GM12878 (cell line): ENCODE measurements around the gene GP9. TPM values are rescaled to one million over a fixed set of nuclear protein-coding genes. Genes with fewer than 3 reads are reported as not detected.
A peak's percentile ranks its signal among the peaks of the same experiment; 100 is the strongest.
"Not testable (repeated sequence)": the region's sequence is repeated elsewhere in the genome, so short reads cannot be mapped to it uniquely, and the experiment has no call there.

Source experiments
- ATAC-seq: fragments of 200-7000 bp; cut with Tn5 transposase; 3 replicates; pipeline ENCODE4 v1.9.1; 2020; ENCODE audit warnings: mild to moderate bottlenecking, moderate library complexity
- BruUV-seq: library from RNA; stranded (reverse); fragments of 400-500 nt; replicated peaks from 2 replicates; lab custom pipeline; 2021; lab: Mats Ljungman, UMichigan
- CTCF ChIA-PET: fragments of 300-600 bp; sonication (Branson Sonifier 250); formaldehyde crosslinking; extraction: SDS; loops from one replicate; lab custom pipeline; 2021; ENCODE audit warnings: inconsistent platforms; lab: Yijun Ruan, JAX
- POLR2A ChIA-PET: fragments of 350-600 bp; formaldehyde crosslinking; extraction: SDS; loops from one replicate; lab custom pipeline; 2021; ENCODE audit warnings: inconsistent platforms; lab: Charles Lee
- RAD21 ChIA-PET: fragments of 300-600 bp; sonication (Branson Sonifier 250); formaldehyde crosslinking; loops from one replicate; lab custom pipeline; 2023; ENCODE audit warnings: antibody characterized with exemption; ENCODE audit not compliant: unreplicated experiment; lab: Charles Lee
- SMC1A ChIA-PET: fragments of 300-600 bp; sonication (Branson Sonifier 250); formaldehyde crosslinking; loops from one replicate; lab custom pipeline; 2023; ENCODE audit not compliant: unreplicated experiment, uncharacterized antibody; lab: Charles Lee
- DNase-seq: peaks from one replicate; pipeline ENCODE4 v3.0.0-alpha.2; 2011; ENCODE audit warnings: low read depth, low spot score
- FAIRE-seq: peaks from 3 replicates; lab custom pipeline; 2011; peaks lifted over from hg19 to GRCh38; lab: Jason Lieb, UNC
- H2AFZ ChIP-seq: 2 replicates; pipeline ENCODE4 v1.6.0; 2011; ENCODE audit warnings: low read depth, low read length, control low read depth; ENCODE audit not compliant: control insufficient read depth
- H3K27ac ChIP-seq: 2 replicates; pipeline ENCODE4 v1.5.1; 2011; ENCODE audit warnings: control low read depth; ENCODE audit not compliant: control insufficient read depth, insufficient read depth
- H3K27me3 ChIP-seq, 2 experiments: replicated peaks in 1 of 2; 2 replicates each; pipeline versions ENCODE4 v1.6.0 to v1.6.1; 2011; ENCODE audit warnings: low read length in 1 of 2; ENCODE audit not compliant: control insufficient read depth in 2 of 2, insufficient read depth in 2 of 2
- H3K36me3 ChIP-seq, 2 experiments: 2 replicates each; pipeline ENCODE4 v1.5.1; 2011; ENCODE audit warnings: low read length in 1 of 2; ENCODE audit not compliant: control insufficient read depth in 2 of 2, insufficient read depth in 2 of 2
- H3K4me1 ChIP-seq: 2 replicates; pipeline ENCODE4 v1.6.1; 2011; ENCODE audit warnings: mild to moderate bottlenecking, low read length, moderate library complexity, mixed read lengths; ENCODE audit not compliant: control insufficient read depth, insufficient read depth
- H3K4me2 ChIP-seq: 2 replicates; pipeline ENCODE4 v1.6.0; 2011; ENCODE audit warnings: control low read depth; ENCODE audit not compliant: control insufficient read depth, insufficient read depth
- H3K4me3 ChIP-seq: fragments of 200-600 bp; sonication (generic); 2 replicates; pipeline ENCODE4 v1.5.1; 2016
- H3K79me2 ChIP-seq: 2 replicates; pipeline ENCODE4 v1.6.0; 2011; ENCODE audit warnings: low read length; ENCODE audit not compliant: control insufficient read depth, insufficient read depth
- H3K9ac ChIP-seq: 2 replicates; pipeline ENCODE4 v1.8.0; 2011; ENCODE audit warnings: low read length, control low read depth, mixed read lengths; ENCODE audit not compliant: control insufficient read depth, insufficient read depth
- H3K9me3 ChIP-seq: replicated peaks from 3 replicates; pipeline ENCODE4 v1.5.1; 2011; ENCODE audit warnings: mild to moderate bottlenecking, low read length; ENCODE audit not compliant: control insufficient read depth, insufficient read depth
- H4K20me1 ChIP-seq: 2 replicates; pipeline ENCODE4 v1.6.0; 2011; ENCODE audit not compliant: control insufficient read depth, insufficient read depth
- ATF7 ChIP-seq: fragments of 450-650 bp; IDR thresholded peaks from 2 replicates; pipeline ENCODE4 v1.6.1; 2016; ENCODE audit warnings: low read depth, mild to moderate bottlenecking
- BACH1 ChIP-seq: fragments of 450-650 bp; IDR thresholded peaks from 2 replicates; pipeline ENCODE4 v1.6.1; 2017; ENCODE audit warnings: mild to moderate bottlenecking, borderline replicate concordance
- BMI1 ChIP-seq: fragments of 450-650 bp; IDR thresholded peaks from 2 replicates; pipeline ENCODE4 v1.6.1; 2016; ENCODE audit warnings: mild to moderate bottlenecking, moderate library complexity, borderline replicate concordance
- CBX5 ChIP-seq: sonication (generic); IDR thresholded peaks from 2 replicates; pipeline ENCODE4 v1.6.1; 2016; ENCODE audit warnings: low read depth, moderate library complexity, mild to moderate bottlenecking, inconsistent platforms
- CEBPB ChIP-seq, 2 experiments: fragments of 150-350 bp in 1 of 2; IDR thresholded peaks; 2 replicates each; pipeline ENCODE4 v1.6.1; 2012 to 2014; ENCODE audit warnings: low read depth in 2 of 2, low read length in 2 of 2, borderline replicate concordance in 1 of 2, inconsistent platforms in 1 of 2
- CHD2 ChIP-seq: IDR thresholded peaks from 2 replicates; pipeline ENCODE4 v1.6.1; 2011; ENCODE audit warnings: low read depth, low read length, improper control_type of control experiment, borderline replicate concordance
- EGR1 ChIP-seq, 2 experiments: IDR thresholded peaks; 1 replicate in 1 of 2; 2 replicates in 1 of 2; pipeline ENCODE4 v1.6.1; 2011 to 2012; ENCODE audit warnings: low read depth in 2 of 2, low read length in 2 of 2, borderline replicate concordance in 1 of 2, mild to moderate bottlenecking in 1 of 2, moderate library complexity in 1 of 2
- JUNB ChIP-seq: IDR thresholded peaks from 2 replicates; pipeline ENCODE4 v1.6.1; 2016; ENCODE audit warnings: antibody characterized with exemption, mild to moderate bottlenecking
- KAT2A ChIP-seq: conservative IDR thresholded peaks from 2 replicates; pipeline ENCODE4 v1.6.1; 2011; ENCODE audit warnings: low read depth, low read length; ENCODE audit not compliant: control insufficient read depth
- MYC ChIP-seq: IDR thresholded peaks from 2 replicates; pipeline ENCODE4 v1.6.1; 2011; ENCODE audit warnings: mild to moderate bottlenecking, low read length, moderate library complexity, inconsistent platforms; ENCODE audit not compliant: insufficient read depth, insufficient replicate concordance, insufficient read length, severe bottlenecking
- NR2F1 ChIP-seq: fragments of 450-650 bp; conservative IDR thresholded peaks from 2 replicates; pipeline ENCODE4 v1.6.1; 2017; ENCODE audit warnings: mild to moderate bottlenecking
- RBBP5 ChIP-seq: fragments of 200-600 bp; sonication (generic); conservative IDR thresholded peaks from 2 replicates; pipeline ENCODE4 v1.6.1; 2016
- SIN3A ChIP-seq: IDR thresholded peaks from 2 replicates; pipeline ENCODE4 v1.6.1; 2012; ENCODE audit warnings: low read depth, low read length, improper control_type of control experiment
- SREBF1 ChIP-seq: IDR thresholded peaks from 2 replicates; pipeline ENCODE4 v1.6.1; 2012; ENCODE audit warnings: mild to moderate bottlenecking, low read length
- ZNF24 ChIP-seq: fragments of 450-650 bp; IDR thresholded peaks from 2 replicates; pipeline ENCODE4 v1.6.1; 2017; ENCODE audit warnings: antibody characterized with exemption, mild to moderate bottlenecking
- WGBS: methylation state at CpG from one replicate; pipeline ENCODE4 v1.1.6; 2016; ENCODE audit warnings: low lambda C conversion rate; ENCODE audit not compliant: insufficient replicate concordance, insufficient coverage; ENCODE audit errors: missing lambda C conversion rate; 5-methylcytosine and 5-hydroxymethylcytosine counted together
- in situ Hi-C: fragments of 300-500 bp; cut with MboI; formaldehyde crosslinking; loops from 9 replicates; pipeline ENCODE4 v1.14.3; 2018; ENCODE audit warnings: mixed read lengths
- intact Hi-C: fragments of 100-400 bp; cut with micrococcal nuclease; formaldehyde crosslinking; loops from one replicate; pipeline ENCODE4 v1.14.2; 2022; ENCODE audit not compliant: unreplicated experiment
- polyA plus RNA-seq, 11 experiments: library from polyadenylated mRNA; depleted of rRNA in 4 of 11; unstranded in 6 of 11; stranded (reverse) in 5 of 11; fragments of >200 nt; fragmentation: Nextera tagmentation in 4 of 11; fragmentation: Illumina TruSeq in 1 of 11; extraction: Ambion mirVana in 4 of 11; extraction: Trizol in 1 of 11; gene quantifications; 1 replicate in 1 of 11; 2 replicates in 10 of 11; pipeline versions ENCODE4 v1.2.1 to v1.2.3, GENCODE V29; 2011 to 2016; ENCODE audit warnings: inconsistent platforms in 2 of 11, missing spikeins in 2 of 11, low read depth in 1 of 11
- total RNA-seq, 4 experiments: library from RNA; depleted of rRNA in 3 of 4; stranded (reverse); fragments of >200 nt in 3 of 4; fragmentation: Illumina TruSeq in 1 of 4; extraction: Trizol in 1 of 4; gene quantifications; 2 replicates each; pipeline versions ENCODE4 v1.2.1 to v1.2.3, GENCODE V29; 2013 to 2021
- TF ChIP-seq, protein P1 (sequence below): IDR thresholded peaks from 2 replicates; pipeline ENCODE4 v1.6.1; 2011; ENCODE audit warnings: borderline replicate concordance, low read depth, mild to moderate bottlenecking, moderate library complexity, low read length; ENCODE audit not compliant: insufficient read depth, poor library complexity, severe bottlenecking
- TF ChIP-seq, protein P2 (sequence below): IDR thresholded peaks from 2 replicates; pipeline ENCODE4 v1.6.1; 2012; ENCODE audit warnings: low read depth, low read length, improper control_type of control experiment

The GP9 gene
- total and polyA plus RNA-seq, 10 of the 15 experiments (the other 5 are each of a cell fraction or from before 2014, with no cell fraction given), result 0.15 TPM; not detected in 9

DNA sequence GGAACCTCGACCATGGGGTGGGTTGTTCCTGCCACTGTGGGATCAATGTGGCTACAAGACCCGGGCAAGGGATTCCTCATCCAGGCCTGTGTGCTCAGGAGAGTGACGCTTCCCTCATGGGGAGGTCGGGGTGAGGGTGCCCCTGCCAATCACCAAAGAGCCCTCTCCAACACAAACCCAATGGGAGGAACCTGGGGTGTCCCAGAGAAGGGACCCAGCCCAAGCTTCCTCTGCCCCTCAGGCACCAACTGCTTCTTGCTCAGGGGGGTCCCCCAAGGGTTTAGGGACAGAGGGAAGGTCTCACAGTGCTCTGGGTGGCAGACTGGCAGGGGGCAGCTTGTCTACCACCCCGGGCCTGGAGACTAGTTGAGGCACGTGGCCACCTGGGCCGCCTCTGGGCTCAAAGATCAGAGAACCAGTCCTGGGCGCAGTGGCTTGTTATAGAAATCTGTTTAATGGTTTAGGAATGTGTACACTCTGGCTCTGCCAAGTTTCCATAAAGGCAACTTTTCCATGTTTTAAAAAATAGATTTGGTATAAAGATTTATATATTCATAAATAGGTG, 26.6 kb downstream of the GP9 start:
- in situ Hi-C loops (no loop called here), intact Hi-C loops (no loop called here)
- no peak overlapping the region for H3K4me3 ChIP-seq
- H3K4me2 ChIP-seq, result no peak overlapping the region
- no peaks in the 10 kb centered on the region for H3K4me1 ChIP-seq
- RAD21 ChIA-PET, result no interaction called here
- no peak overlapping the region for H3K27ac ChIP-seq
- no peaks in the 10 kb centered on the region for H3K27me3 ChIP-seq
- H2AFZ ChIP-seq, result no peak overlapping the region
- H3K9ac ChIP-seq, result no peak overlapping the region
- no peaks in the 10 kb centered on the region for H3K79me2 ChIP-seq
- ATAC-seq (no peak), FAIRE-seq (no peak), DNase-seq (no peak)
- no peaks in the 10 kb centered on the region; a peak in 1 of 4 replicates for H3K36me3 ChIP-seq
- SMC1A ChIA-PET, result no interaction called here
- CTCF ChIA-PET, result no interaction called here
- BruUV-seq, result no TSS peak
- POLR2A ChIA-PET, result no interaction called here
- no peaks in the 10 kb centered on the region for H4K20me1 ChIP-seq
- TF ChIP-seq SREBF1 (no peak), KAT2A (no peak), MYC (no peak), BACH1 (no peak), EGR1 (IDR thresholded peaks at IDR 0.05; ENCODE audit: borderline replicate concordance in 1 of 2, low read depth in 2 of 2, low read length in 2 of 2) (no peak), NR2F1 (no peak), CEBPB (IDR thresholded peaks at IDR 0.05; ENCODE audit: borderline replicate concordance in 1 of 2, low read depth in 2 of 2, low read length in 2 of 2) (no peak), ZNF24 (no peak), ATF7 (no peak), CHD2 (no peak), BMI1 (no peak), CBX5 (no peak), RBBP5 (no peak), JUNB (no peak), SIN3A (no peak)
- TF ChIP-seq, protein P1, sequence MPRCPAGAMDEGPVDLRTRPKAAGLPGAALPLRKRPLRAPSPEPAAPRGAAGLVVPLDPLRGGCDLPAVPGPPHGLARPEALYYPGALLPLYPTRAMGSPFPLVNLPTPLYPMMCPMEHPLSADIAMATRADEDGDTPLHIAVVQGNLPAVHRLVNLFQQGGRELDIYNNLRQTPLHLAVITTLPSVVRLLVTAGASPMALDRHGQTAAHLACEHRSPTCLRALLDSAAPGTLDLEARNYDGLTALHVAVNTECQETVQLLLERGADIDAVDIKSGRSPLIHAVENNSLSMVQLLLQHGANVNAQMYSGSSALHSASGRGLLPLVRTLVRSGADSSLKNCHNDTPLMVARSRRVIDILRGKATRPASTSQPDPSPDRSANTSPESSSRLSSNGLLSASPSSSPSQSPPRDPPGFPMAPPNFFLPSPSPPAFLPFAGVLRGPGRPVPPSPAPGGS, result no peak
- TF ChIP-seq, protein P2, sequence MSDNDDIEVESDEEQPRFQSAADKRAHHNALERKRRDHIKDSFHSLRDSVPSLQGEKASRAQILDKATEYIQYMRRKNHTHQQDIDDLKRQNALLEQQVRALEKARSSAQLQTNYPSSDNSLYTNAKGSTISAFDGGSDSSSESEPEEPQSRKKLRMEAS, result no peak
- H3K9me3 ChIP-seq, result no peaks in the 10 kb centered on the region
- WGBS, result 63% methylated on average over 8 of the region's 8 CpGs

DNA sequence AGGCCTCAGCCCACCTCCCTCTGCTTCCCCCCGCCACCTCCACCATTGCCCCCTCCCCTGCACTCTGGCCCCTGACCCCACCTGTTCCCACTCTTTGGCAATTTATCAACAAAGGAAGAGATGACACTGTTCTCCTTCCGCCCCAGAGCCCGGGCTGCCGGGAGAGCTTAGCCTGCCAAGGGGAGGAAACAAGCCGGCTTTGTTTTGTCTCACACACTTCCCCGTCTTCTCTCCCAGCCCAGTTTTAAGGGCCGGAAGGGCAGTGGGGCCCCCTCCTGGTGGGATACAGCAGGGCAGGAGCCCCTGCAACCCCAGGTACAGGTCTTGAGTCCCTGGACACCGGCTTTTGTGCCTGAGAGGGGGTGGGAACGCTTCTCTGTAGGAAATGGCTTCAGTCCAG, 27.3 kb downstream of the GP9 start:
- CTCF ChIA-PET, BruUV-seq, H2AFZ ChIP-seq, H3K4me3 ChIP-seq, H3K4me1 ChIP-seq, SMC1A ChIA-PET, H4K20me1 ChIP-seq, H3K27me3 ChIP-seq, intact Hi-C loops, H3K9ac ChIP-seq, H3K9me3 ChIP-seq, H3K27ac ChIP-seq, H3K36me3 ChIP-seq, H3K79me2 ChIP-seq, H3K4me2 ChIP-seq, DNase-seq, RAD21 ChIA-PET, POLR2A ChIA-PET, in situ Hi-C loops: not testable (repeated sequence)
- ATAC-seq (peak; percentile 88), FAIRE-seq (peak; percentile 86)
- 11% methylated on average over 5 of the region's 9 CpGs for WGBS
